CD4-positive, alpha-beta T cell (primary cell): ENCODE results near the gene MAP1LC3B2. TPM values are rescaled to one million over a fixed set of nuclear protein-coding genes. Genes with fewer than 3 reads are reported as not detected.

Experiments used
- ATAC-seq: fragments of 200-7000 bp; cut with Tn5 transposase; one replicate; pipeline ENCODE4 v1.10.0; 2022; ENCODE audit warnings: mild to moderate bottlenecking; ENCODE audit not compliant: poor library complexity
- CTCF ChIA-PET: fragments of 350-600 bp; sonication (Branson Sonifier 250); formaldehyde crosslinking; loops from one replicate; lab custom pipeline; 2021; ENCODE audit warnings: antibody characterized with exemption, inconsistent platforms; lab: Charles Lee
- POLR2A ChIA-PET: fragments of 350-600 bp; sonication (Branson Sonifier 250); formaldehyde crosslinking; loops from one replicate; lab custom pipeline; 2021; ENCODE audit warnings: antibody characterized with exemption, inconsistent platforms; lab: Charles Lee
- DNase-seq, 14 experiments: peaks; one replicate each; pipeline ENCODE4 v3.0.0-alpha.2; 2013 to 2020; ENCODE audit warnings: mixed read lengths in 2 of 14
- H3K27ac ChIP-seq, 2 donors: one replicate each; pipeline versions ENCODE4 v1.5.1 to v1.7.0; 2013; ENCODE audit warnings: low read length in 2 of 2, low read depth in 1 of 2, mild to moderate bottlenecking in 1 of 2
- H3K27me3 ChIP-seq, 2 experiments: 1 replicate in 1 of 2; 2 replicates in 1 of 2; pipeline versions ENCODE4 v1.6.1 to v1.7.0; 2013; ENCODE audit warnings: low read length in 2 of 2, control low read depth in 1 of 2, mild to moderate bottlenecking in 1 of 2, moderate library complexity in 1 of 2; ENCODE audit not compliant: insufficient read depth in 2 of 2, control insufficient read depth in 1 of 2
- H3K36me3 ChIP-seq: one replicate; pipeline ENCODE4 v1.6.1; 2013; ENCODE audit warnings: low read length, control low read depth; ENCODE audit not compliant: insufficient read depth
- H3K4me1 ChIP-seq: one replicate; pipeline ENCODE4 v1.6.1; 2013; ENCODE audit warnings: low read length, control low read depth; ENCODE audit not compliant: insufficient read depth
- H3K4me3 ChIP-seq: one replicate; pipeline ENCODE4 v1.5.1; 2013; ENCODE audit warnings: mild to moderate bottlenecking, low read length, moderate library complexity
- H3K9me3 ChIP-seq, 2 experiments: 1 replicate in 1 of 2; 2 replicates in 1 of 2; pipeline versions ENCODE4 v1.6.1 to v1.7.0; 2013; ENCODE audit warnings: low read length in 2 of 2, mild to moderate bottlenecking in 2 of 2, control low read depth in 1 of 2, moderate library complexity in 1 of 2; ENCODE audit not compliant: control insufficient read depth in 1 of 2, insufficient read depth in 1 of 2
- H3K27ac Mint-ChIP-seq: one replicate; pipeline ENCODE4 v1.8.0; 2020; ENCODE audit warnings: mixed read lengths
- H3K27me3 Mint-ChIP-seq: one replicate; pipeline ENCODE4 v1.8.0; 2021; ENCODE audit warnings: mixed read lengths
- H3K36me3 Mint-ChIP-seq: one replicate; pipeline ENCODE4 v1.8.0; 2021; ENCODE audit warnings: low read depth, mixed read lengths
- H3K4me1 Mint-ChIP-seq: one replicate; pipeline ENCODE4 v1.8.0; 2021; ENCODE audit warnings: low read depth, mixed read lengths
- H3K4me3 Mint-ChIP-seq: one replicate; pipeline ENCODE4 v1.8.0; 2020; ENCODE audit warnings: mild to moderate bottlenecking, mixed read lengths
- H3K9me3 Mint-ChIP-seq: one replicate; pipeline ENCODE4 v1.8.0; 2020; ENCODE audit warnings: mixed read lengths
- CTCF ChIP-seq: fragments of 200-600 bp; IDR thresholded peaks from one replicate; pipeline ENCODE4 v1.8.0; 2022; ENCODE audit warnings: antibody characterized with exemption, mild to moderate bottlenecking
- intact Hi-C, 2 experiments: fragments of 100-400 bp; cut with DNase I in 1 of 2; cut with micrococcal nuclease in 1 of 2; formaldehyde crosslinking; loops; one replicate each; pipeline versions ENCODE4 v1.15.1 to v1.9.0; 2023 to 2025; cut with DNase I, micrococcal nuclease
- total RNA-seq, 174 experiments: library from RNA in 2 of 174; stranded (reverse) in 2 of 174; gene quantifications; one replicate each; pipeline ENCODE4 v1.2.3 and lab custom pipeline; 2021 to 2026

MAP1LC3B2 gene
- total RNA-seq, 2 experiments from 2014 or later, result 1.5 to 2.1 TPM

DNA sequence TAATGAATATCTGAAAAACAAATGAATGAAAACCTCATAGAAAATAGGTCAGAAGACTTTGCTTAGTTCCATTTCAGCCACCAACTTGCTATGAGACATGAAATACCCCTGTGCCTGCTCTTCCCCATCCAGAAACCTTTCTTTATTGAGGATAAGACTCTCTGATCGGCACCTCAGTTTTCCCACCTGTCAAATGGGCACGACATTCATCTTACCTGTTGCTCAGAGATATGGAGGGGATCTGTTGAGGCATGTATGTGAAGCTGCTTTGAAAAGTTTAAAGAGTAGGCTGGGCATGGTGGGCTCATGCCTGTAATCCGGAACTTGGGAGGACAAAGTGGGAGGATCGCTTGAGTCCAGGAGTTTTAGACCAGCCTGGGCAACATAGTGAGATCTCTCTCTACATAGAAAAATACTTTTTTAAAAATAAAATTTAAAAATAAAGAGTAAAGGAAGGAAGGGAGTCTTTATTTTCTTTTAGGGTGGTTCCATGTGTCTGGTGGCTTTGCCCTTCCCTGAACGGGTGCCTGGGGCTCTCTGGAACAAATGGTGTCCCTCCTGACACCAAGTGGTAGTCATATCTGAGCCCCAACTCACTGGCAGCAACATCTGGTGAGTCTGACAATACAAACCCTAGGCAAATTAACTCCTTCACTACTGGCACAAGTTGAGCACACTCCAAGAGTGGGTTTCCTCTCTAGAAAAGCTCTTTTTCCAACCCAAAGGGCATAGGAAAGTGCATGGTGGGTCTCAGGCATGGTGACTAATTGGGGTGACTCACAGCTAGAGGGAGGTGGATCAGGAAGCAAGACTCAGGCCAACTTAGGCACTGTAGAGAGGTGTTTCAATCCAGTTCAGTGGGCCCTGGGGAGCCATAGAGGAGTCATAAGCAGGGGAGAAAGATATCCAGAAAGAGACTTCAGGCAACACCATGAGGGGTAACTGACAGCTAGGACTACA lies 42.1 kb downstream of the MAP1LC3B2 start:
- Histone ChIP-seq H3K27me3 (peaks cover 0 to 2% of the 10 kb centered on the region in 2 experiments), H3K4me3 (no peak overlapping the region), H3K36me3 (no peaks in the 10 kb centered on the region), H3K4me1 (peaks cover 8% of the 10 kb centered on the region), H3K9me3 (no peaks in the 10 kb centered on the region), H3K27ac (no peak overlapping the region)
- Mint-ChIP-seq H3K27me3 (peaks cover 4% of the 10 kb centered on the region), H3K4me3 (no peak overlapping the region), H3K36me3 (no peaks in the 10 kb centered on the region), H3K9me3 (no peaks in the 10 kb centered on the region), H3K27ac (no peak overlapping the region), H3K4me1 (peaks cover 21% of the 10 kb centered on the region)
- ChIA-PET CTCF (interaction anchor here (0.5 to 1.4 kb wide), 2 partner anchors 216 to 460 kb away, joined by 3 read pairs; no protein-coding TSS in a partner anchor), POLR2A (interaction anchor here (0.7 to 1.1 kb wide), 4 partner anchors 14 to 120 kb away, joined by 3 to 5 read pairs (median 4); partner anchors contain the start of gene MAP1LC3B2)
- intact Hi-C loops, result loop anchor here (2.0 to 10.0 kb wide), 4 partner anchors 326 to 602 kb away; partner anchors contain the start of gene MED13L (in 1 of the 2)
- DNase-seq (peak in 2 of 14 experiments; percentile 47 to 59), ATAC-seq (no peak)
- TF ChIP-seq CTCF, result no peak

GRCh38 chr12:116601933-116602810 lies 43.0 kb downstream of the MAP1LC3B2 start:
- no peak for TF ChIP-seq CTCF
- POLR2A ChIA-PET, result interaction anchor here (0.7 to 1.0 kb wide), 2 partner anchors 42 to 121 kb away, joined by 3 to 5 read pairs; partner anchors contain the start of gene MAP1LC3B2
- peaks cover 4% of the 10 kb centered on the region for H3K27me3 Mint-ChIP-seq
- no peaks in the 10 kb centered on the region for H3K9me3 Mint-ChIP-seq
- H3K9me3 ChIP-seq, result no peaks in the 10 kb centered on the region
- DNase-seq (peak in 1 of 14 experiments; percentile 17), ATAC-seq (no peak)
- H3K27me3 ChIP-seq, result peaks cover 0 to 2% of the 10 kb centered on the region in 2 experiments
- CTCF ChIA-PET, result interaction anchor here (0.5 kb wide), 1 partner anchor 217 kb away, joined by 3 read pairs; no protein-coding TSS in a partner anchor
- peaks cover 8% of the 10 kb centered on the region for H3K4me1 ChIP-seq
- H3K4me1 Mint-ChIP-seq, result peaks cover 21% of the 10 kb centered on the region
- H3K36me3 ChIP-seq, result no peaks in the 10 kb centered on the region
- intact Hi-C loops, result loop anchor here (2.0 to 10.0 kb wide), 4 partner anchors 327 to 603 kb away; partner anchors contain the start of gene MED13L (in 1 of the 2)
- H3K27ac ChIP-seq, result no peak overlapping the region
- H3K4me3 Mint-ChIP-seq, result no peak overlapping the region
- no peak overlapping the region for H3K27ac Mint-ChIP-seq
- H3K36me3 Mint-ChIP-seq, result no peaks in the 10 kb centered on the region
- H3K4me3 ChIP-seq, result no peak overlapping the region
